ENCODE results near the gene CIAO2B. TPM values are rescaled to one million over a fixed set of nuclear protein-coding genes. Genes with fewer than 3 reads are reported as not detected.

The CIAO2B gene
- total RNA-seq, 2 donors from 2014 or later = 147 to 153 TPM

Other genes with a start within 250 kb of the CIAO2B start
- 1 to 10 TPM; 1.2 to 2.2 TPM for gene CMTM4, start 237.7 kb downstream of the CIAO2B start, total RNA-seq
- gene DYNC1LI2, start 182.8 kb downstream of the CIAO2B start, total RNA-seq = 100 to 1,000 TPM in 1 of 2 donors, 10 to 100 TPM in 1; 74.0 to 101 TPM
- under 1 TPM; 0.38 to 0.64 TPM for gene TERB1, start 132.8 kb downstream of the CIAO2B start, total RNA-seq
- 10 to 100 TPM; 69.4 to 98.3 TPM for gene NAE1, start 103.4 kb downstream of the CIAO2B start, total RNA-seq
- gene CA7, start 90.0 kb downstream of the CIAO2B start, total RNA-seq = not detected
- gene PDP2, start 53.9 kb downstream of the CIAO2B start, total RNA-seq = 10 to 100 TPM; 28.0 to 35.0 TPM
- gene CDH16, start 15.5 kb downstream of the CIAO2B start, total RNA-seq = not detected
- gene RRAD, start 8.9 kb downstream of the CIAO2B start, total RNA-seq = 10 to 100 TPM in 1 of 2 donors, 1 to 10 TPM in 1; 2.3 to 12.8 TPM
- gene CES2, start 1.1 kb upstream of the CIAO2B start, total RNA-seq = 10 to 100 TPM; 27.7 to 36.7 TPM
- 1 to 10 TPM in 1 of 2 donors, not detected in 1; 1.6 TPM for gene CES3, start 26.9 kb upstream of the CIAO2B start, total RNA-seq
- gene CES4A, start 54.2 kb upstream of the CIAO2B start, total RNA-seq = 1 to 10 TPM; 6.5 to 8.2 TPM
- 100 to 1,000 TPM; 128 to 161 TPM for gene CBFB, start 94.7 kb upstream of the CIAO2B start, total RNA-seq
- gene PHAF1, start 175.5 kb upstream of the CIAO2B start, total RNA-seq = 10 to 100 TPM; 14.3 to 26.7 TPM
- gene B3GNT9, start 216.6 kb upstream of the CIAO2B start, total RNA-seq = 1 to 10 TPM; 3.3 to 3.8 TPM
- gene TRADD, start 225.5 kb upstream of the CIAO2B start, total RNA-seq = 10 to 100 TPM; 38.5 to 51.2 TPM
- 10 to 100 TPM; 15.3 to 16.8 TPM for gene FBXL8, start 225.6 kb upstream of the CIAO2B start, total RNA-seq
- gene HSF4, start 230.3 kb upstream of the CIAO2B start, total RNA-seq = 10 to 100 TPM; 17.2 to 19.4 TPM
- 10 to 100 TPM; 10.5 to 20.1 TPM for gene NOL3, start 236.1 kb upstream of the CIAO2B start, total RNA-seq
- gene MATCAP1, start 249.6 kb upstream of the CIAO2B start, total RNA-seq = 10 to 100 TPM; 33.2 to 33.8 TPM

Measured in natural killer cell treated with Interleukin-12 subunit alpha and Interleukin-12 subunit beta and Interleukin-15 and Interleukin-18, amount 100 ng/mL, for 72 hours (primary cell).